ENCODE data around the gene ARMCX4. TPM values are rescaled to one million over a fixed set of nuclear protein-coding genes. Genes with fewer than 3 reads are reported as not detected.

The ARMCX4 gene
- 5.2 and 5.7 TPM in 2 replicates for total RNA-seq

DNA sequence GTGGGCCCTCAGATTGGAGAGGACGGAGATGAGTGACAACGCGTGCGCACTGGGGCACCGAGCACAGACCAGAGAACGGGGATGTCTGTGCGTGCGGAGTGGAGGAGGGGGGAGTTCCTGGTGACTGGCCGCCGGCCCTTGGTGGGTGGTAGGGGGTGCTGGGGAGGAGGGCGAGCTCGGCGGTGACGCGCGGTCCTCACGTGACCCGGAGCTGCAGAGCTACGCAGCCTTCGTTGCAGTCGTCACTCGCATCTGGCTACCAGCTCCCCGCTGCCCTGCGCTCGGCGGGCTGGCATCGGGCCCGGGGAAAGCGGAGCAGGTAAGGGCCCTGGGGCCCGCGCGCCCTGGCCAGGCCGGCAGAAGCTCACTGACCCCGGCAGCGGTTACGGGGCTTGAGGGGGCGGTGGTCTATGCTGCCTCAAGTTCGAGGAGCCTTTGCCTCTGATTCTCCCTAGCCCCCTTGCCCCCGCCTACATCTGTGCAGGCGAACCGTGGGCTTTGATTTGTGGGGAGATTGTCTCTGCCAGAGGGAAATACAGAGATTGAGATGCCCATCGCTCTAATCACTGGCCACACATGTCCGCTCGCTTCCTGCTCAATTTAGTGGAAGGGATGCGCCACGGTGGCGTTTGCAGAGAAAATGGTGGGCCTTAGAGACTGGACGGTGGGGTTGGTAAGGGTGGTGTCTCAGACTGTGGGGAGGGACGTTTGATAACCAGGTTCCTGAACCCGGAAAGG is at the start of gene ARMCX4:
Gene ARMCX4 (plus strand): TSS at position 245 of the 738 bp plus-strand sequence. CDS start 3,134 bp downstream, outside the sequence.

Other genes starting within 250 kb of the ARMCX4 start
- gene TAF7L, start 194.1 kb upstream of the ARMCX4 start, total RNA-seq: 0.33 and 0.38 TPM in 2 replicates
- 4.9 and 5.2 TPM in 2 replicates for gene TIMM8A, start 136.7 kb upstream of the ARMCX4 start, total RNA-seq
- gene BTK, start 99.3 kb upstream of the ARMCX4 start, total RNA-seq: not detected in 2 replicates
- gene RPL36A, start 94.4 kb upstream of the ARMCX4 start, total RNA-seq: 106 and 874 TPM in 2 replicates
- gene GLA, start 77.5 kb upstream of the ARMCX4 start, total RNA-seq: 24.8 and 30.4 TPM in 2 replicates
- gene HNRNPH2, start 77.2 kb upstream of the ARMCX4 start, total RNA-seq: 53.9 and 68.6 TPM in 2 replicates
- gene ARMCX1, start 65.1 kb downstream of the ARMCX4 start, total RNA-seq: 23.8 and 26.2 TPM in 2 replicates
- 38.5 and 40.3 TPM in 2 replicates for gene ARMCX6, start 132.5 kb downstream of the ARMCX4 start, total RNA-seq
- gene ARMCX3, start 137.7 kb downstream of the ARMCX4 start, total RNA-seq: 44.4 and 47.6 TPM in 2 replicates
- 26.1 and 39.5 TPM in 2 replicates for gene ARMCX2, start 174.4 kb downstream of the ARMCX4 start, total RNA-seq